Renal pelvis (tissue), 4 donors: ENCODE results near the gene UQCR10. TPM values are rescaled to one million over a fixed set of nuclear protein-coding genes. Genes with fewer than 3 reads are reported as not detected.

Experiments used
- DNase-seq: peaks from one replicate; pipeline ENCODE4 v3.0.0-alpha.2; 2013
- polyA plus RNA-seq, 3 donors: library from polyadenylated mRNA; unstranded; fragments of 120-200 nt; gene quantifications; one replicate each; pipeline ENCODE4 v1.2.1, GENCODE V29; 2013; ENCODE audit not compliant: insufficient read length in 3 of 3

UQCR10 gene
- polyA plus RNA-seq, 3 donors, result 136 to 168 (median 151) TPM

- DNase-seq, result no peak
Measured at GRCh38 chr22:29731058-29731850, 35.9 kb upstream of the UQCR10 start.

DNA sequence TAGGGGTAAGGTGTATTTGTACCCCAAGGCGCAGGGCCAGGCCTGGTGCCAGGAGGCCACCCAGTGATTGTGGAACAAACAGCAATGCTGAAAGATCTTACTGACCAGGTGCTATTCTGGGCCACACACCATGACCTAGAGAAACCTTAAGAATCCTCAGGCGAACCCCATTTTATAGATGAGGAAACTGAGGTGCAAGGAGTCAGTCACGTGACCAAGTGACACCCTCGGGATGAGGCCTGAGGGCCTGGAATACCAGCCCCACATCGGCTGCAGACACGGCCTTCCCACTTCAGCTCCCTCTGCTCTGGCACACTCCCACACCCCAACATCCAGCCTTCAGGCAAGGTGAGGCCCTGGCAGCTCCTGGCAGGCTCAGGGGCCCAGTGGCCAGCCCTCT, 34.3 kb upstream of the UQCR10 start:
- no peak for DNase-seq

GRCh38 chr22:29733362-29734201, 33.6 kb upstream of the UQCR10 start:
- DNase-seq, result peak; percentile 73

DNA sequence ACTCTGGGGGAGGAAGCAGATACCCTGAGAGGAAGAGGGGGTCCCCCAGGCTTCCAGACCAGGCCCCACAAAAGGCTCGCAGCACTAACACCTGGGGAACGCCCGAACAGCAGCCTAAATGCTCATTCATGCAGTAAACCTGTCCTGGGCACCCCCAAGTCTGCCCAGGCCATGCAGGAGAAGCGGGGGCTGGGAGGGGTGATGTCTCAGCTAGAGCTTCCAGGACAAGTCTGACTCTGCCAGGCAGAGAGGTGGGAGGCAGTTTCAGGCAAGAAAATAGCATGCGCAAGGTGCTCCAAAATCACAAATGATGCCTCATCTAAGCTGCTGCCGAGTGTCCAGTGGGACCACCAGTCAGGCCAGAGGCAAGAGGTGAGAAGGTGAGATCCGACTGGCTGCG, 32.8 kb upstream of the UQCR10 start:
- DNase-seq, result no peak

DNA sequence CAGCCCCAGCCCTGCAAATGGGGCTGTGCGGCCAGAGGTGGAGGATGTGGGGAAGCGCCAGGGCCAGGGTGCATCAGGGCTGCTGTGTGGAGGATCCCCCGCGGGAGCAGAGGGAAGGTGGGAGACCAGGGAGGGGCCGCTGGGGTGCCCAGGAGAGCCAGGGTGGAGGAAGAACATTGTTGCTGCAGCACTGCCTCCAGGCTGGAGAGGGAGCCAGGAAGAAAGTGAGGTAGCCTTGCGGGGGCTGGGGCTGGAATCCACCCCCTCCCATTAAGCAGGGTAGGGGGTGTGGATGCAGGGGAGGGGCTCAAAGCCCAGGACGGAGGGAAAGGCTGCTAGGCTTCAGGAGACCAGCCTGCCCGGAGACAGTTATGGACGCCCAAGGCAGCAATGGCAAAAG, 32.3 kb upstream of the UQCR10 start:
- DNase-seq, result no peak

GRCh38 chr22:29735416-29735815, 31.8 kb upstream of the UQCR10 start:
- no peak for DNase-seq

DNA sequence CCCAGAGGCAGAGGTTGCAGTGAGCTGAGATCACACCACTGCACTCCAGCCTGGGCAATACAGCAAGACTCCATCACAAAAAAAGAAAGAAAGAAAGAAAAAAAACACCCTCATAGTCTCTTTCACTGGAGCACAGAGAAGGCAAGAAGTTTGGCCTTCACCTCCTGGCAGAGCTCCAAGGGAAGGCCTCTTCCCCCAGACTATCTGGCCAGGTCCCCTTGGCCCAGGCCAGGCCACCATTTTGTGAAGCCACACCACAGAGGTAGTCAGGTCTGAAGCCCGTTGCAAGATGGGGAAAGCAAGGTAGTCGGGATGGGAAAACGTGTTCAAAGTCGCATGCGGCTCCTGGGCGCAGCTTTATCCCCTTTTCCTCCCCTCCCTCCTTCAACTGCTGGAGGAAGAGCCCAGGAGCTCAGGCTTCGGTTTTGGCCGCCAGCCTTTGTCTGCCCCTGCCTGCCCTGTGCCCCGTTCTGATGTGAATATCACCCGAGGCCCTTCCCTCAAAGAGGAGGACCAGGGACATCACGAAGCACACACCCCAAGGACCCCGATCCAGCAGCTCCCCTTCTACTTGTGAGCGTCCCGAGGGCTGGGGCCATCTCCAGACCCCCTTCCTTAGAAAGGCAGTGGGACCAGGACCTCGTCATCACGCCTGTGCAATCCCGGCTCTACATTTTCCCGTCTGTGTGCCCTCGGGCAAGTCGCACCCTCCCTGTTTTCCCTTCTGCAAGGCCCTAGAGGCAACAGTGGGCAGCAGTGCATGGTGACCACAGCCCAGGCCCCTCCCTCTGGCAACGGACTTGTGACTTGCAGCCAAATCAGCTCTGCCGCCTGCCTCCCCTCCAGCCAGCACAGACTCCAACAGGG, 29.7 kb upstream of the UQCR10 start:
- DNase-seq, result no peak

DNA sequence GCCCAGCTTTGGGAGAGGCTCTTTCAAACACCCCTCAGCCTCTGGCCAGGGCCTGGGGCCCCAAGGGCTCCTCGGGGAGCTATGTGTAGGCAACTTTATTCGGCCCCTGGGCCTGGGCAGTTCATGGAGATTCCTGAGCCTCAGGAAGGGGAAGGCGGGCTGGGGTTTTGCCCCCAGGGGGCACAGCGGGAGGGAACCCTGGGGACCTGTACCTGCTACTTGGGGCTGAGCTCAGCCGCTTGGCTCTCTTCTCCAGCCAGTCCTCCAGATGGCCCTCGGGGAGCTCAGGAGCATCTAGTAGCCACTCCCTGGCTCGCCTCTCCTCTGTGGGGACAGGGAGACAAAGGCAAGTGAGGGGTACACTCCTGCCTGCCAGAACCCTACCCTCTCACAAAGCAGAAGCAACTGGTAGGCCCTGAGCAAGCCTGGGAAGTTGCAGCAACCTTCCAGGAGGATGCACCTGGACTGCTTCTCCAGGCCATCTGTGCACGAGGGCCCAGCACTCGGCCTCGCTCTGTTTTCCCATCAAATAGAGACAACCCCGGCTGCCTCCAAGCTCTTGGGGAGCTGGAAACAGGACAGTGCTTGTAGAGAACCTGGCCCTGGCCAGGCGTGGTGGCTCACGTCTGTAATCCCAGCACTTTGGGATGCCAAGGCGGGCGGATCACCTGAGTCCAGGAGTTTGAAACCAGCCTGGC, 28.9 kb upstream of the UQCR10 start:
- no peak for DNase-seq

DNA sequence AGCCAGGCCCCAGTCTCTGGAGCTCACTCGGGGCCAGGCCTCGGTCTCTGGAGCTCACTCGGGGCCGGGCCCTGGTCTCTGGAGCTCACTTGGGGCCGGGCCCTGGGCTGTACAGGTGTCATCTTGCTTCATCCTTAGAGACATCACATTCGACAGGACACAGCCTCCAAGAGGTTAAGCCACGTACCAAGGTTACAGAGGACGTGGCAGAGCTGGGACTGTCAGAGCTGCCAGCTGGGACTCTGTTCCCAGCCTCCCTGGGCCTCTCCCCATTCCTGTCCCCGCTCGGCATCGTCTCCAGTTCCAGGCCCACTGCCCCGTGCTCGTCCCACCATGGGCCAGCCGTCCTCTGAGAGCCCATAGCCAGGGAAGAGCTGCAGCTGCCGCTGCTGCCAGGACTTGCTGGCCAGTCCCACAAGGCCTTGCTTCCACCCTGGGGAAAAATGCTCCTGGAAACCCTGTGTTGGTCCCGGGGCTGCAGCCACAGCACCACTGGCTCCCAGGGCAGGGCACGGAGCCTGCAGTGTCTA, 27.8 kb upstream of the UQCR10 start:
- no peak for DNase-seq

DNA sequence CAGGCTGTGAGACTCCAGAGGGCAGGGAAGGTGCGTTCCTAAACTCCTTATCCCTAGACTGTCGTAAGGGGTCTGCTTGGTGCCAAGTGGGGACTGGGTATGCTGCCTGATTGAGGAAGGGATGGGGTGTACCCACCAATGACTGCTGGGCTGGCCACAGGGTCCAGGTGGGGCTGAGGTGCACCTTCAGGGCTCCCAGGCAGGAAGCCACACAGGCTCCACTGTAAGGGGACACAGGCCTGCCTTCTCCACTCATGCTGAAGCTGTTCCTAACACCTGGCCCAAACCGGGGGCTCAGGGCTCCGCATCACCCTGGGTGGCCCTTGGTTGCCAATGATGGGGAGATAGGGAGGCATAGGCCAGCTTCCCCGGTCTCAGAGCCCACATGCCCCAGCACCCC, 27.0 kb upstream of the UQCR10 start:
- DNase-seq, result no peak

- DNase-seq, result no peak
Measured at GRCh38 chr22:29741926-29742325, 25.2 kb upstream of the UQCR10 start.

DNA sequence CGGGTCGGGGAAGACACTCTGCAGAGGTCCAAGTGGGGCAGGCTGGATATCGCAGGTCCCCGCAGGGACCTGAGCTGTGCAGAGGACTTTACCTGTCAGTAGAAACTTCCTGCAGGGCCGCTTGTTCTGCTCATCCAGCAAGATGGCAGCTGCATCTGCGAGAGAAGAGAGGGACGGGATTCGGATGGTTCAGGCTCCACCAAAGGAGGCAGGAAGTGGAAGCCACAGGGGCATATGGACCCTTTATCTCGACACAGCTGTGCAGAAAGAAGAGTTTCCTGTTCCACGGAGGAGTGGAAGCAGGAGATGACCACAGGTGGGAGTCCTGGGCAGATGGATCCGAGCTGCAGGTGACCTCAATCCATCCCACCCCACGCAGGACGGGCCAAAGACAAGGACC, 24.8 kb upstream of the UQCR10 start:
- DNase-seq, result no peak

DNA sequence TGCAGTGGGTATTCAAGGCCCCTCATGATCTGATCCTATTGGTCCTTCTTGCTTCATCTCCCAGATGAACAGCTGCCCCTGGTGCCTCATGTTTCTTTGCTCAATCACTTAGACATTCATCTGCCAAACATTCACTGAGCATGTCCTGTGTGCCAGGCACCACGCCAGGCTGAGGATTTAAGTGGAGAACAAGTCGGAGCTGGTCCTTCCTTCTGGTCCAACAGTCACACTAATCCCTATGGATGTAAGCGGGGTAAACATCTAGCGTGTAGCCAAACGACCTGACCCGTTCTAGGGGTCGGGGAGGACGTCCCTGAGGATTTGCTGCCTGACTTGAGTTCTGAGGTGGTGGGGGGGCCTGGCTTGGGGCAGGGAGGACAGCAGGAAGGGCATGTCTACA, 22.3 kb upstream of the UQCR10 start:
- DNase-seq, result no peak

DNA sequence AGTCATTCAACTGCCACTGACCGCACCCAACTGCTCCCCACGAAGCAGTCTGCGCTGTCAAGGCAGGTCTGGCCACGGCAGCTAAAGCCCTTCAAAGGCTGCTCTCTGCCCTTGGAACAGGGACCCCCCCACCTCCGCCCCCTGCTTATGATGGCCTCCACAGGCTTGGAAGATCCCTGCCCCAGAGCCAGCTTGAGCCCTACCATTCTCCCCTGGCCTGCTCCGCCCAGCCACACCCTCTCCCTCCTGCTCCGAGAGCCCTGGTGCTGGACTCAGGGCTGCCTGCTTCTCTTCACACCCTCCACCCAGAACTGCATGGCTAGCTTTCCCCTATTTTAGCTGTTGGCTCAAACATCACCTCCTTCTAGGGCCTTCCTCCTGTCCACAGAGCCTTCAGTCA, 19.3 kb upstream of the UQCR10 start:
- DNase-seq, result no peak

DNA sequence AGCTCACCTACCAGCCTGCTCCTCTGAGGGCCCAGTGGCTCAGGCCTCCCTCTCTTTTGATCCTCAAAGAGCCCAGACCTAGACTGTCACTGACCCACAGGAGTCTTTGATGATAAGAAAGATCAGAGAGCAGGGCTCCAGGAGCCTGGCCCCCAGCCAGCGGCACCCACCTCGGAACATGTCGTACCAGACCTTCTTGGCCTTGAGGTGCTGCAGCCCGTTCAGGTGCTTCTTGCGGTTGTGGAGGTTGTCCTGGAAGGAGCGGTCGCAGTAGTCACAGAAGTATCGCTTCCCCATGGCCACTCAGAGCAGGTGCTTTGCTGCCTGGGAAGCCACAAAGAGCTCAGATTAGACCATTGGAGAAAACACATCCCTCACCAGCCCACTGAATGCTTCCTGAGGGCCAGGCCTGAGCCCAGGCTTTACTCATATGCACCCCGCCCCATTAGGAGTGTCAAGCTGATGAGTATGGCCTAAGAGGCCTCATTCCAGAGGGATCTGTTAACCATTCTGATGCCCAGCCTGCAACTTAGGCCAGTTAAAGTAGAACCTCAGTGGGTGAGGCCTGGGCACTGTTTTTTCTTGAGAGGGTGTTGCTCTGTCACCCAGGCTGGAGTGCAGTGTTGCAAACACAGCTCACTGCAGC, 18.8 kb upstream of the UQCR10 start:
- DNase-seq, result no peak

GRCh38 chr22:29750029-29750428, 17.1 kb upstream of the UQCR10 start:
- no peak for DNase-seq

- no peak for DNase-seq
Measured at GRCh38 chr22:29750559-29751538, 16.3 kb upstream of the UQCR10 start.

GRCh38 chr22:29751669-29752068, 15.5 kb upstream of the UQCR10 start:
- no peak for DNase-seq

GRCh38 chr22:29753808-29754657, 13.1 kb upstream of the UQCR10 start:
- DNase-seq, result no peak
